DMS153 treated with DMSO at 0.1 percent for 48 hours (cell line): ENCODE measurements around the gene MDM4.
"Not testable (repeated sequence)": the region's sequence is repeated elsewhere in the genome, so short reads cannot be mapped to it uniquely, and the experiment has no call there.

Experiments used
- DNase-seq: peaks from one replicate; lab custom pipeline; 2025; ENCODE audit not compliant: unreplicated experiment; lab: John Stamatoyannopoulos, UW

MDM4 gene

GRCh38 chr1:204516180-204516879, at the start of gene MDM4:
Gene MDM4 (plus strand): TSS chr1:204516406. CDS start chr1:204525519, 9,113 bp downstream.
- peak; percentile 97 for DNase-seq

- no peak for DNase-seq
Observed at GRCh38 chr1:204466416-204467405, 49.5 kb upstream of the MDM4 start.

GRCh38 chr1:204468206-204468605, 48.0 kb upstream of the MDM4 start:
- DNase-seq: no peak

GRCh38 chr1:204468766-204469302, 47.4 kb upstream of the MDM4 start:
- DNase-seq: no peak

GRCh38 chr1:204469304-204469703, 46.9 kb upstream of the MDM4 start:
- DNase-seq: no peak

- no peak for DNase-seq
Observed at GRCh38 chr1:204471687-204472086, 44.5 kb upstream of the MDM4 start.

GRCh38 chr1:204472660-204473059, 43.5 kb upstream of the MDM4 start:
- DNase-seq: no peak

GRCh38 chr1:204473400-204473965, 42.7 kb upstream of the MDM4 start:
- DNase-seq: no peak

GRCh38 chr1:204475656-204476432, 40.4 kb upstream of the MDM4 start:
- DNase-seq: no peak

GRCh38 chr1:204476563-204476962, 39.6 kb upstream of the MDM4 start:
- no peak for DNase-seq

- DNase-seq: no peak
Observed at GRCh38 chr1:204477036-204477740, 39.0 kb upstream of the MDM4 start.

GRCh38 chr1:204478172-204478899, 37.9 kb upstream of the MDM4 start:
- DNase-seq: no peak

GRCh38 chr1:204478921-204479320, 37.3 kb upstream of the MDM4 start:
- DNase-seq: no peak

- DNase-seq: no peak
Observed at GRCh38 chr1:204479387-204480136, 36.6 kb upstream of the MDM4 start.

GRCh38 chr1:204480515-204480914, 35.7 kb upstream of the MDM4 start:
- DNase-seq: no peak

- no peak for DNase-seq
Observed at GRCh38 chr1:204483791-204484190, 32.4 kb upstream of the MDM4 start.

- not testable (repeated sequence) for DNase-seq
Observed at GRCh38 chr1:204486513-204487255, 29.5 kb upstream of the MDM4 start.

GRCh38 chr1:204487256-204487615, 29.0 kb upstream of the MDM4 start:
- DNase-seq: no peak
